DND-41 (cell line): ENCODE results near the gene PIEZO1.

Experiments
- ATAC-seq: fragments of 200-7000 bp; cut with Tn5 transposase; 3 replicates; pipeline ENCODE4 v1.9.1; 2021; ENCODE audit warnings: low read depth; ENCODE audit not compliant: insufficient read depth
- DNase-seq: peaks from one replicate; pipeline ENCODE4 v3.0.0-alpha.2; 2020
- H2AFZ ChIP-seq: 2 replicates; pipeline ENCODE4 v1.6.0; 2012; ENCODE audit warnings: low read depth, low read length
- H3K27ac ChIP-seq: 2 replicates; pipeline ENCODE4 v1.5.1; 2012; ENCODE audit warnings: low read length, inconsistent platforms
- H3K27me3 ChIP-seq: fragments of 200-600 bp; sonication (generic); 2 replicates; pipeline ENCODE4 v1.6.0; 2012; ENCODE audit warnings: low read length, mild to moderate bottlenecking, inconsistent platforms; ENCODE audit not compliant: insufficient read depth, poor library complexity
- H3K36me3 ChIP-seq: 2 replicates; pipeline ENCODE4 v1.5.1; 2012; ENCODE audit warnings: low read length, inconsistent platforms; ENCODE audit not compliant: insufficient read depth
- H3K4me1 ChIP-seq: 2 replicates; pipeline ENCODE4 v1.5.1; 2012; ENCODE audit warnings: mild to moderate bottlenecking, low read length; ENCODE audit not compliant: insufficient read depth
- H3K4me2 ChIP-seq: 2 replicates; pipeline ENCODE4 v1.6.0; 2012; ENCODE audit warnings: mild to moderate bottlenecking, moderate library complexity, low read length, inconsistent platforms; ENCODE audit not compliant: insufficient read depth
- H3K4me3 ChIP-seq, 2 experiments: fragments of 200-600 bp in 1 of 2; shearing (Covaris generic) in 1 of 2; 2 replicates each; pipeline ENCODE4 v1.5.1; 2012 to 2016; ENCODE audit warnings: inconsistent platforms in 2 of 2, low read length in 2 of 2, mild to moderate bottlenecking in 2 of 2, low read depth in 1 of 2, moderate library complexity in 1 of 2
- H3K79me2 ChIP-seq: 2 replicates; pipeline ENCODE4 v1.6.0; 2012; ENCODE audit warnings: low read length, inconsistent platforms; ENCODE audit not compliant: insufficient read depth
- H3K9ac ChIP-seq: 2 replicates; pipeline ENCODE4 v1.6.0; 2012; ENCODE audit warnings: low read depth, mild to moderate bottlenecking, inconsistent platforms, low read length, moderate library complexity
- H3K9me3 ChIP-seq: 2 replicates; pipeline ENCODE4 v1.5.1; 2012; ENCODE audit warnings: low read length, moderate library complexity, mild to moderate bottlenecking, inconsistent platforms; ENCODE audit not compliant: insufficient read depth, severe bottlenecking
- H4K20me1 ChIP-seq: 2 replicates; pipeline ENCODE4 v1.6.0; 2012; ENCODE audit warnings: low read length; ENCODE audit not compliant: insufficient read depth
- CTCF ChIP-seq: IDR thresholded peaks from 2 replicates; pipeline ENCODE4 v1.5.1; 2012; ENCODE audit warnings: borderline replicate concordance, low read length, moderate library complexity, mild to moderate bottlenecking; ENCODE audit not compliant: poor library complexity, severe bottlenecking; ENCODE audit errors: extremely low read depth
- EZH2 ChIP-seq: IDR thresholded peaks from 3 replicates; pipeline ENCODE4 v1.6.1; 2012; ENCODE audit warnings: borderline replicate concordance, low read depth, mild to moderate bottlenecking, moderate library complexity, low read length, inconsistent platforms; ENCODE audit not compliant: severe bottlenecking

The PIEZO1 gene

GRCh38 chr16:88713054-88713453 lies 72.0 kb downstream of the PIEZO1 start:
- H3K27me3 ChIP-seq, result no peaks in the 10 kb centered on the region

DNA sequence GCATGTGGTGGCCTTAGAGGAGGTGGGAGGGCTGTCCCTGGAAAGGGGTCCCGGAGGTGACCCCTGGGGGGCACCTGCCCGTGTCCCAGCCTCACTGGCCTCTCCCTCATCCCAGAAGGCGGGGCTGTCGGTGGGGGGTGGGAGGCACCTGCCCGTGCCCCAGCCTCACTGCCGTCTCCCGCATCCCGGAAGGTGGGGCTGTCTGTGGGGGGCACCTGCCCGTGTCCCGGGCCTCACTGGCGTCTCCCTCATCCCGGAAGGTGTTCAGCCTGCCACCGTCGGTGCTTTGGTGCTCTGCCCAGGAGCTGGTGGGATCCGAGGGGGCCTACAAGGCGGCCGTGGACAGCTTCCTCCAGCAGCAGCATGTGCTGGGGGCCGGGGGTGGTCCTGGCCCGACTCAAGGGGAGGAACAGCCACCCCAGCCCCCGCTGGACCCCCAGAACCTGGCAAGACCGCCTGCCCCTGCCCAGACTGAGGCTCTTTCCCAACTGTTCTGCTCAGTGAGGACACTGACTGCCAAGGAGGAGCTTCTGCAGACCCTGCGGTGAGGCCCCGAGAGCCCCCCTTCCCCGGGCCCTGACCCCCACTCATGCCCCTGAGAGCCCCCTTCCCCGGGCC lies 72.5 kb downstream of the PIEZO1 start:
- Histone ChIP-seq H3K9ac (no peak overlapping the region), H3K9me3 (no peaks in the 10 kb centered on the region), H3K4me2 (no peak overlapping the region), H3K27me3 (no peaks in the 10 kb centered on the region), H3K4me3 (no peak overlapping the region), H3K4me1 (peaks cover 14% of the 10 kb centered on the region), H3K79me2 (peaks cover 36% of the 10 kb centered on the region), H3K36me3 (peaks cover 52% of the 10 kb centered on the region), H3K27ac (no peak overlapping the region), H2AFZ (no peak overlapping the region), H4K20me1 (peaks cover 55% of the 10 kb centered on the region)
- ATAC-seq (no peak), DNase-seq (no peak)
- TF ChIP-seq EZH2 (no peak), CTCF (no peak)

More at GRCh38 chr16:88713054-88713453, 72.0 kb downstream of the PIEZO1 start:
- H3K4me1 ChIP-seq, result peaks cover 8% of the 10 kb centered on the region
- H3K36me3 ChIP-seq, result peaks cover 58% of the 10 kb centered on the region
- H3K27ac ChIP-seq, result no peak overlapping the region
- DNase-seq (no peak), ATAC-seq (no peak)
- H2AFZ ChIP-seq, result no peak overlapping the region
- no peak overlapping the region for H3K9ac ChIP-seq
- H3K4me2 ChIP-seq, result no peak overlapping the region
- no peaks in the 10 kb centered on the region for H3K9me3 ChIP-seq
- H4K20me1 ChIP-seq, result peaks cover 55% of the 10 kb centered on the region
- H3K79me2 ChIP-seq, result peaks cover 31% of the 10 kb centered on the region
- no peak for TF ChIP-seq EZH2
- no peak for TF ChIP-seq CTCF
- no peak overlapping the region for H3K4me3 ChIP-seq

GRCh38 chr16:88711750-88712340 lies 73.2 kb downstream of the PIEZO1 start:
- H3K27ac ChIP-seq, result no peak overlapping the region
- no peak overlapping the region for H3K9ac ChIP-seq
- H4K20me1 ChIP-seq, result peaks cover 55% of the 10 kb centered on the region

More at GRCh38 chr16:88711750-88712340, 73.2 kb downstream of the PIEZO1 start:
- ATAC-seq, result no peak
- peaks cover 42% of the 10 kb centered on the region for H3K79me2 ChIP-seq
- no peak overlapping the region for H3K4me3 ChIP-seq
- no peak overlapping the region for H3K4me2 ChIP-seq
- peaks cover 20% of the 10 kb centered on the region for H3K4me1 ChIP-seq
- H3K9me3 ChIP-seq, result no peaks in the 10 kb centered on the region
- H3K36me3 ChIP-seq, result peaks cover 46% of the 10 kb centered on the region
- no peaks in the 10 kb centered on the region for H3K27me3 ChIP-seq
- H2AFZ ChIP-seq, result no peak overlapping the region
- TF ChIP-seq EZH2, result no peak
- TF ChIP-seq CTCF, result no peak
- DNase-seq, result no peak
